PC-9 (cell line): Measurements from ENCODE around the gene AUTS2. TPM values are rescaled to one million over a fixed set of nuclear protein-coding genes. Genes with fewer than 3 reads are reported as not detected.

ENCODE experiments used
- BruUV-seq: library from RNA; stranded (reverse); fragments of 400-500 nt; replicated peaks from 2 replicates; lab custom pipeline; 2021; lab: Mats Ljungman, UMichigan
- CTCF ChIA-PET: fragments of 300-600 bp; sonication (Branson Sonifier 250); formaldehyde crosslinking; loops from one replicate; lab custom pipeline; 2022; ENCODE audit warnings: antibody characterized with exemption; lab: Charles Lee
- POLR2A ChIA-PET: fragments of 300-600 bp; sonication (Branson Sonifier 250); formaldehyde crosslinking; loops from one replicate; lab custom pipeline; 2022; ENCODE audit warnings: antibody characterized with exemption; ENCODE audit not compliant: unreplicated experiment; lab: Charles Lee
- DNase-seq, 2 experiments: peaks; one replicate each; pipeline versions ENCODE4 v3.0.0 to v3.0.0-alpha.2; 2015 to 2022; ENCODE audit warnings: mixed read lengths in 1 of 2
- H2AFZ ChIP-seq: fragments of 200-600 bp; sonication (generic); 2 replicates; pipeline ENCODE4 v1.8.1; 2017; ENCODE audit warnings: antibody characterized with exemption
- H3F3A ChIP-seq: fragments of 200-600 bp; sonication (generic); 2 replicates; pipeline ENCODE4 v1.8.1; 2017; ENCODE audit warnings: antibody characterized with exemption, mild to moderate bottlenecking, low read depth; ENCODE audit not compliant: insufficient read depth
- H3K27ac ChIP-seq: fragments of 200-600 bp; sonication (generic); 2 replicates; pipeline ENCODE4 v1.6.1; 2016; ENCODE audit warnings: mixed run types
- H3K27me3 ChIP-seq: fragments of 200-600 bp; sonication (generic); 2 replicates; pipeline ENCODE4 v1.6.1; 2016; ENCODE audit warnings: low read depth, mixed run types; ENCODE audit not compliant: insufficient read depth
- H3K36me3 ChIP-seq: fragments of 200-600 bp; sonication (generic); 2 replicates; pipeline ENCODE4 v1.6.1; 2016; ENCODE audit warnings: low read depth, mixed run types
- H3K4me1 ChIP-seq: fragments of 200-600 bp; sonication (generic); replicated peaks from 2 replicates; pipeline ENCODE4 v1.6.1; 2016; ENCODE audit warnings: mixed run types; ENCODE audit not compliant: insufficient read depth
- H3K4me2 ChIP-seq: fragments of 200-600 bp; sonication (generic); 2 replicates; pipeline ENCODE4 v1.6.1; 2017; ENCODE audit warnings: mixed run types
- H3K4me3 ChIP-seq: fragments of 200-600 bp; sonication (generic); 2 replicates; pipeline ENCODE4 v1.6.1; 2016; ENCODE audit warnings: mixed run types
- H3K79me2 ChIP-seq: fragments of 200-600 bp; sonication (generic); 2 replicates; pipeline ENCODE4 v1.6.1; 2017; ENCODE audit warnings: low read depth, mixed run types
- H3K9me2 ChIP-seq: fragments of 200-600 bp; sonication (generic); 2 replicates; pipeline ENCODE4 v1.8.1; 2017; ENCODE audit warnings: mild to moderate bottlenecking; ENCODE audit not compliant: insufficient read depth
- H3K9me3 ChIP-seq: fragments of 200-600 bp; sonication (generic); 2 replicates; pipeline ENCODE4 v1.8.1; 2016; ENCODE audit warnings: low read depth; ENCODE audit not compliant: insufficient read depth
- H4K20me1 ChIP-seq: fragments of 200-600 bp; sonication (generic); 2 replicates; pipeline ENCODE4 v1.8.1; 2017; ENCODE audit not compliant: insufficient read depth
- CTCF ChIP-seq: fragments of 200-600 bp; sonication (generic); conservative IDR thresholded peaks from 2 replicates; pipeline ENCODE4 v1.6.1; 2017; ENCODE audit warnings: mixed run types, antibody characterized with exemption, mild to moderate bottlenecking, moderate library complexity
- EZH2 ChIP-seq: fragments of 200-600 bp; sonication (generic); IDR thresholded peaks from 2 replicates; pipeline ENCODE4 v1.8.0; 2017; ENCODE audit warnings: antibody characterized with exemption, low read depth
- intact Hi-C: fragments of 100-400 bp; cut with micrococcal nuclease; formaldehyde crosslinking; loops from one replicate; pipeline ENCODE4 v1.10.0; 2022; ENCODE audit not compliant: unreplicated experiment
- total RNA-seq: library from RNA; stranded (reverse); gene quantifications from 2 replicates; pipeline ENCODE4 v1.2.3, GENCODE V29; 2021

AUTS2 gene
- total RNA-seq, 1 experiment from 2014 or later, result not detected

GRCh38 chr7:70044064-70044463 lies 445.8 kb downstream of the AUTS2 start:
- BruUV-seq, result no TSS peak
- intact Hi-C loops, result no loop called here
- no peaks in the 10 kb centered on the region for H4K20me1 ChIP-seq

GRCh38 chr7:70044525-70044924 lies 446.2 kb downstream of the AUTS2 start:
- intact Hi-C loops, result no loop called here
- TF ChIP-seq EZH2 (no peak), CTCF (no peak)
- Histone ChIP-seq H3K27ac (no peak overlapping the region), H3K79me2 (no peaks in the 10 kb centered on the region), H3K4me2 (no peak overlapping the region), H3K36me3 (no peaks in the 10 kb centered on the region), H3F3A (no peaks in the 10 kb centered on the region), H3K4me3 (no peak overlapping the region), H4K20me1 (no peaks in the 10 kb centered on the region), H2AFZ (no peak overlapping the region), H3K27me3 (no peaks in the 10 kb centered on the region), H3K9me2 (no peaks in the 10 kb centered on the region), H3K4me1 (no peaks in the 10 kb centered on the region), H3K9me3 (no peaks in the 10 kb centered on the region)
- no TSS peak for BruUV-seq
- ChIA-PET CTCF (no interaction called here), POLR2A (no interaction called here)
- no peak for DNase-seq

More at GRCh38 chr7:70044064-70044463, 445.8 kb downstream of the AUTS2 start:
- Histone ChIP-seq H3K27me3 (no peaks in the 10 kb centered on the region), H3K9me2 (no peaks in the 10 kb centered on the region), H3K4me1 (no peaks in the 10 kb centered on the region), H3K4me2 (no peak overlapping the region), H3K4me3 (no peak overlapping the region), H2AFZ (no peak overlapping the region), H3K79me2 (no peaks in the 10 kb centered on the region), H3K9me3 (no peaks in the 10 kb centered on the region), H3K36me3 (no peaks in the 10 kb centered on the region), H3K27ac (no peak overlapping the region), H3F3A (no peaks in the 10 kb centered on the region)
- no peak for DNase-seq
- TF ChIP-seq CTCF, result no peak
- TF ChIP-seq EZH2, result no peak
- ChIA-PET POLR2A (no interaction called here), CTCF (no interaction called here)

- Histone ChIP-seq H3K4me2 (no peak overlapping the region), H2AFZ (no peak overlapping the region), H3K36me3 (no peaks in the 10 kb centered on the region), H3K4me1 (no peaks in the 10 kb centered on the region), H3K9me2 (no peaks in the 10 kb centered on the region), H3K79me2 (no peaks in the 10 kb centered on the region), H4K20me1 (no peaks in the 10 kb centered on the region), H3F3A (no peaks in the 10 kb centered on the region), H3K4me3 (no peak overlapping the region), H3K27me3 (no peaks in the 10 kb centered on the region), H3K9me3 (no peaks in the 10 kb centered on the region), H3K27ac (no peak overlapping the region)
- BruUV-seq, result no TSS peak
- POLR2A ChIA-PET, result no interaction called here
- DNase-seq, result no peak
- TF ChIP-seq EZH2, result no peak
- no peak for TF ChIP-seq CTCF
- CTCF ChIA-PET, result no interaction called here
- intact Hi-C loops, result no loop called here
Observed at GRCh38 chr7:70044981-70045380, 446.7 kb downstream of the AUTS2 start.
